ENCODE data around the gene KCNG3.

The KCNG3 gene

DNA sequence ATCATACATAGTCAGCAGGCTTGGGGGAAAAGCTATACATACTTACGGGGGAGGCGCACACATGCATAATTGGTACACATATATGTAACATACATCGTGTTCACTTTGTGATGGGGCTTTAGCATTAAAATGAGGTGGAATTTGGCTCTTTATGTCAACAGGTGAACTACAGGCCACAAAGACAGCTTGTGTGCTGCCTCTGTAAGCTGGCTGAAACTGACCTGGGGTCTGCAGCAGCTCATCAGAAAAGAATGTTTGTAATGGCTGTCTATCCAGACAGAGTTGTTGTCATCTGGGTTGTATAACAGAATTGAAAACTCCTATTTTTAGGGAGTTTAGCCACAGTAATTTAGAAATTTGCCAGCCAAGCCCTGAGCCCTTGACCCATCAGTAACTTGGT, 4.7 kb upstream of the KCNG3 start:
- H3K27ac ChIP-seq, result no peak overlapping the region
- TF ChIP-seq, protein P1, sequence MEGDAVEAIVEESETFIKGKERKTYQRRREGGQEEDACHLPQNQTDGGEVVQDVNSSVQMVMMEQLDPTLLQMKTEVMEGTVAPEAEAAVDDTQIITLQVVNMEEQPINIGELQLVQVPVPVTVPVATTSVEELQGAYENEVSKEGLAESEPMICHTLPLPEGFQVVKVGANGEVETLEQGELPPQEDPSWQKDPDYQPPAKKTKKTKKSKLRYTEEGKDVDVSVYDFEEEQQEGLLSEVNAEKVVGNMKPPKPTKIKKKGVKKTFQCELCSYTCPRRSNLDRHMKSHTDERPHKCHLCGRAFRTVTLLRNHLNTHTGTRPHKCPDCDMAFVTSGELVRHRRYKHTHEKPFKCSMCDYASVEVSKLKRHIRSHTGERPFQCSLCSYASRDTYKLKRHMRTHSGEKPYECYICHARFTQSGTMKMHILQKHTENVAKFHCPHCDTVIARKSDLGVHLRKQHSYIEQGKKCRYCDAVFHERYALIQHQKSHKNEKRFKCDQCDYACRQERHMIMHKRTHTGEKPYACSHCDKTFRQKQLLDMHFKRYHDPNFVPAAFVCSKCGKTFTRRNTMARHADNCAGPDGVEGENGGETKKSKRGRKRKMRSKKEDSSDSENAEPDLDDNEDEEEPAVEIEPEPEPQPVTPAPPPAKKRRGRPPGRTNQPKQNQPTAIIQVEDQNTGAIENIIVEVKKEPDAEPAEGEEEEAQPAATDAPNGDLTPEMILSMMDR (IDR thresholded peaks at IDR 0.05), result no peak
- no peak for TF ChIP-seq ZFX (IDR thresholded peaks at IDR 0.05; ENCODE audit: borderline replicate concordance)

DNA sequence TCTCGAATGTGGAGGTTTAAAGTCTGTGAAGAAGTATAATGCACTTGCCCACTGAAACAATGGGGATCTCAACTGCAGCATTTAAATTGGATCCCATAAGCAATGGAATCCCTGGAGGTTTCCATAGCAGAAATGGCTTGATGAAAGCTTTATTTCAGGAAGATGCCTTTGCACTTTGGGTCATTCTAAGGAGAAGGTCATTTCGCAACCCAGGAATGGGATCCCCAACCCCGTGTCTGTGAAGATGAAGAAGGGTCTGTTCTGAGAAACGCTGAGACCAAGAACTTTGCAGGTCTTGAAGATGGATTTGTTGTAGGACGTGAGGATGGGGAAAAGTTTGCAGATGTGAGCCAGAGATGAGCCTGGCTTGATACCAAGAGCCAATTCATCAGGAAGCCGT, 1.8 kb upstream of the KCNG3 start:
- no peak for TF ChIP-seq ZFX (IDR thresholded peaks at IDR 0.05; ENCODE audit: borderline replicate concordance)
- TF ChIP-seq, protein P1 (IDR thresholded peaks at IDR 0.05), result no peak
- H3K27ac ChIP-seq, result no peak overlapping the region

DNA sequence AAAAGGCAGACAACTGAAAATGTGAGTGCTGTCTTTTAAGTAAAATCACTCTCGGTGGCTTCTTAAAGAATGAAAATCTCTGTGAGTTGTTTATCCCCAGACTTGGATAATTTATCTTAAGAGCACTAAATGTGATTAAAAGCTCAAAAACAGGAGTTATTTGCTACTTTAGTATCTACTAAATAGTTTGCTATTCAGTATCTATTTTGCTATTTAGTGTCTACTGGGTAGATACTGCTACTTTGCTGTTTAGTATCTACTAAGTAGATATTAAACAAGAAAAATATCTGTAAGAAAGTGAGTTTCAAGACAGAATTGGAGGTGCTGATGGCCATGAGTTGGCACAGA, 1.4 kb upstream of the KCNG3 start:
- H3K27ac ChIP-seq, result peak overlapping the region; percentile 80

DNA sequence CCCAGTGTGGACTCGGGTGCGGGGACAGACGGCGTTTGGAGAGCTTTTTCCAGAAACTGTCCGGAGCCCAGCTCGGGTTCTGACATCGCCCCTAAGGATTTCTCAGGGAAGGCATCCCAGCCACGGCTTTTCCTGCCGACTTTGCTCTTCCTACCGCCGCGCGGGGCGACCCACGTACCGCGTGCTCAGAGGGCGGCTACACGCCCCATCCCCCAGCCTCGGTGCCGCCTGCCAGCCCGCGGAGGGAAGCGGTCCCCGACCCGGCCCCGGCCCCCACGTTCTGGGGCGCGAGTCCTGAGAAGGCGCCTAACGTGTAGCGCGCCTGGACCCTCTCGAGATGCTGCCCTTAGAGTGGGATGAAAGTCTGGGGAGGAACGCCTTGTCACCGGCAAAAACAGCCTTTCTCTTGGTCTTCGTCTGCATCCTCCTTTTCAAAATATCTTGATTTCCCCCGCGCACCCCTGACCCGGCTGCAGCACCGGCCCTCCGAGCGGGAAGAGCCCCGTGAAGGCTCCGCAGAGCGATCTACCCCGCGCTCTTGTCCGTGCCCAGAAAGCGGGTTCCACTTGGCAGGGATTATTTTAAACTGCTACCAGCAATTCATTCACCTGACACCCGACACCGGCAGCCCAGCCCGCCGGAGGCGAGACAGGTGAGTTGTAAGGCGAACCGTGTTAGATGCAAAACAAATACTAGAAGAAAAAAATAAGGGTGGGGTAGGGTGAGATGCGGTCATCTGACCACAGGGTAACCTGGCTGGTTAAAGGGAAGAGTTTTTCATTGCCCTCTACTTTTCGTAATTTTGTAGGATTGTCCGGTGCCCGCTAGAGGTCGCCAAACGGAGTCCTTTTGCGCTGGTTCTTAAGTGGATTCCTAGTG, 812 bp upstream of the KCNG3 start:
- TF ChIP-seq, protein P1 (IDR thresholded peaks at IDR 0.05), result peak; percentile 81
- TF ChIP-seq ZFX (IDR thresholded peaks at IDR 0.05; ENCODE audit: borderline replicate concordance), result no peak
- H3K27ac ChIP-seq, result peak overlapping the region; percentile 80

More for the DNA sequence above, 1.4 kb upstream of the KCNG3 start:
- TF ChIP-seq, protein P1 (IDR thresholded peaks at IDR 0.05), result peak; percentile 35
- TF ChIP-seq ZFX (IDR thresholded peaks at IDR 0.05; ENCODE audit: borderline replicate concordance), result no peak

DNA sequence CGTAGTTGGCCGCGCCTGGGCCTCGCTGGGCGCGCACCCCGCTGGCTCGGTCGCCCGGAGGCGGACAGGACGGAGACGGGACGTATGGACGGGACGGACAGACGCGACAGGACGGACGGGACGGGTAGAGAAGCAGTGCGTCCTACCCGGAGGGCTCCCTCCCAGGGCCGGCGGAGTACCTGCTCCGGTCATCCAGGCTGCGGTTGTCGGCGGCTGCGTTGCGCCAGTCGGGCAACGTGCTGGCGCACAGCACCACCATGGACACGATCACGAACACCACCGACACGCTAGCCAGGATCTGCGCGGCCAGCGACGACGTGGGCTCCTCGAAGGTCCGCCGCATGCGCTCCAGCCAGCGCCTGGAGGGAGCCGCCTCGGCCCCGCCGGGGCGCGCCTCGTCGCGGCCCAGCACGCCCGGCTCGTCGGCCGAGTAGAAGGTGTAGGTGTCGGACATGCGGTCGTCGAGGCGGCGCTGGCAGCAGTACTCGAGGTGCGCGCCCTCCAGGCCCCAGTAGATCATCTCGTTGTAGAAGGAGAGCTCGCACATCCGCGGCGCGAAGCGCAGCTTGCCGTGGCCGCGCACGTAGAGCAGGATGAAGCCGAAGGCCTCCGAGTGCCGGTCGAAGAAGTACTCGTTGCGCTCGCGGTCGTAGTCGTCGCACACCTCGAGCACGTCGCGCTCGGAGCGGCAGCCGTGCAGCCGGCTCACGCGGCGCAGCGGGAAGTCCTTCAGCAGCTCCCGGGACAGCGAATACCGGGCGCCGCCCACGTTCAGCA, 903 bp downstream of the KCNG3 start:
- TF ChIP-seq, protein P1 (IDR thresholded peaks at IDR 0.05), result no peak
- TF ChIP-seq ZFX (IDR thresholded peaks at IDR 0.05; ENCODE audit: borderline replicate concordance), result no peak
- H3K27ac ChIP-seq, result no peak overlapping the region

DNA sequence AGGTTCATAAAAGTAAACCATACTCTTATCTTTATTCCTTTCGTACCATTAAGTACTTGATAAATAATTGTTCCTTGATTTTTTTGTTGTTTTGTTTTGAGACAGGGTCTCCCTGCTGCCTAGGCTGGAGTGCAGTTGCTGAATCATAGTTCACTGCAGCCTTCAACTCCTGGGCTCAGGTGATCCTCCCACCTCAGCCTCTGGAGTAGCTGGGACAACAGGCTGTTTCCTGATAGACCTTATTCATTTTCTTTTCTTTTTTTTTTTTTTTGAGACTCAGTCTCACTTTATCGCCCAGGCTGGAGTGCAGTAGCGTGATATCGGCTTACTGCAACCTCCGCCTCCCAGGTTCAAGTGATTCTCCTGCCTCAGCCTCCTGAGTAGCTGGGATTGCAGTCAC, 5.5 kb downstream of the KCNG3 start:
- TF ChIP-seq, protein P1 (IDR thresholded peaks at IDR 0.05), result no peak
- no peak overlapping the region for H3K27ac ChIP-seq
